Liver (tissue), 9 donors: Measurements from ENCODE around the gene CARD16. TPM values are rescaled to one million over a fixed set of nuclear protein-coding genes. Genes with fewer than 3 reads are reported as not detected.
"Not testable (repeated sequence)": the region's sequence is repeated elsewhere in the genome, so short reads cannot be mapped to it uniquely, and the experiment has no call there.

Experiments
- DNase-seq: peaks from one replicate; pipeline ENCODE4 v3.0.0-alpha.2; 2017; ENCODE audit warnings: low spot score
- H3K27ac ChIP-seq, 2 donors: one replicate each; pipeline ENCODE4 v1.7.0; 2013; ENCODE audit warnings: inconsistent platforms in 2 of 2, low read length in 2 of 2, control low read depth in 1 of 2, low read depth in 1 of 2, mild to moderate bottlenecking in 1 of 2
- H3K27me3 ChIP-seq, 4 donors: one replicate each; pipeline versions ENCODE4 v1.6.1 to v1.7.0; 2013; ENCODE audit warnings: low read length in 3 of 4, inconsistent platforms in 1 of 4, mild to moderate bottlenecking in 1 of 4, moderate library complexity in 1 of 4; ENCODE audit not compliant: control insufficient read depth in 4 of 4, insufficient read depth in 4 of 4
- H3K36me3 ChIP-seq, 4 donors: one replicate each; pipeline versions ENCODE4 v1.6.1 to v1.7.0; 2013; ENCODE audit warnings: low read length in 3 of 4, mild to moderate bottlenecking in 3 of 4, low read depth in 1 of 4, moderate library complexity in 1 of 4; ENCODE audit not compliant: control insufficient read depth in 4 of 4, insufficient read depth in 3 of 4
- H3K4me1 ChIP-seq, 4 donors: one replicate each; pipeline versions ENCODE4 v1.6.1 to v1.7.0; 2013; ENCODE audit warnings: low read length in 3 of 4, mild to moderate bottlenecking in 3 of 4, moderate library complexity in 1 of 4; ENCODE audit not compliant: control insufficient read depth in 4 of 4, insufficient read depth in 4 of 4
- H3K4me3 ChIP-seq, 3 donors: one replicate each; pipeline versions ENCODE4 v1.6.1 to v1.7.0; 2013; ENCODE audit warnings: low read length in 3 of 3, control low read depth in 1 of 3, low read depth in 1 of 3, mild to moderate bottlenecking in 1 of 3
- H3K9ac ChIP-seq, 2 donors: one replicate each; pipeline ENCODE4 v1.7.0; 2013; ENCODE audit warnings: low read length in 2 of 2, mild to moderate bottlenecking in 2 of 2, moderate library complexity in 2 of 2, control low read depth in 1 of 2, low read depth in 1 of 2
- H3K9me3 ChIP-seq, 4 donors: one replicate each; pipeline versions ENCODE4 v1.6.1 to v1.7.0; 2013; ENCODE audit warnings: low read length in 3 of 4; ENCODE audit not compliant: control insufficient read depth in 4 of 4
- ATF3 ChIP-seq: IDR thresholded peaks from 2 replicates; pipeline ENCODE4 v1.6.1; 2016; ENCODE audit warnings: antibody characterized with exemption
- CTCF ChIP-seq: fragments of 150-350 bp; IDR thresholded peaks from 2 replicates; pipeline ENCODE4 v1.5.1; 2017; ENCODE audit warnings: improper control_type of control experiment, low read depth, low read length; ENCODE audit not compliant: missing input control
- EGR1 ChIP-seq, 2 donors: IDR thresholded peaks; 2 replicates each; pipeline ENCODE4 v1.6.1; 2016 to 2018; ENCODE audit warnings: antibody characterized with exemption in 2 of 2, low read depth in 2 of 2
- FOXA1 ChIP-seq: IDR thresholded peaks from 2 replicates; pipeline ENCODE4 v1.6.1; 2016; ENCODE audit warnings: antibody characterized with exemption
- FOXA2 ChIP-seq: IDR thresholded peaks from 2 replicates; pipeline ENCODE4 v1.6.1; 2016; ENCODE audit warnings: antibody characterized with exemption
- GABPA ChIP-seq, 2 donors: IDR thresholded peaks in 1 of 2; conservative IDR thresholded peaks in 1 of 2; 2 replicates each; pipeline ENCODE4 v1.6.1; 2016; ENCODE audit warnings: antibody characterized with exemption in 2 of 2, mild to moderate bottlenecking in 1 of 2, moderate library complexity in 1 of 2
- HNF4A ChIP-seq, 2 donors: conservative IDR thresholded peaks; 2 replicates each; pipeline ENCODE4 v1.6.1; 2016; ENCODE audit warnings: antibody characterized with exemption in 2 of 2, mild to moderate bottlenecking in 2 of 2
- HNF4G ChIP-seq: IDR thresholded peaks from 2 replicates; pipeline ENCODE4 v1.6.1; 2016; ENCODE audit warnings: antibody characterized with exemption
- JUND ChIP-seq, 2 donors: IDR thresholded peaks; 2 replicates each; pipeline ENCODE4 v1.6.1; 2016; ENCODE audit warnings: antibody characterized with exemption in 2 of 2
- MAX ChIP-seq: IDR thresholded peaks from 2 replicates; pipeline ENCODE4 v1.6.1; 2016; ENCODE audit warnings: antibody characterized with exemption
- NR2F2 ChIP-seq: IDR thresholded peaks from 2 replicates; pipeline ENCODE4 v1.6.1; 2016; ENCODE audit warnings: antibody characterized with exemption
- RAD21 ChIP-seq, 2 donors: IDR thresholded peaks; 2 replicates each; pipeline ENCODE4 v1.6.1; 2016; ENCODE audit warnings: antibody characterized with exemption in 2 of 2, mild to moderate bottlenecking in 2 of 2
- REST ChIP-seq: IDR thresholded peaks from 2 replicates; pipeline ENCODE4 v1.6.1; 2016; ENCODE audit warnings: antibody characterized with exemption, mild to moderate bottlenecking
- RXRA ChIP-seq, 2 donors: IDR thresholded peaks; 2 replicates each; pipeline ENCODE4 v1.6.1; 2017 to 2018; ENCODE audit warnings: antibody characterized with exemption in 2 of 2, mild to moderate bottlenecking in 1 of 2
- SP1 ChIP-seq: IDR thresholded peaks from 2 replicates; pipeline ENCODE4 v1.6.1; 2018; ENCODE audit warnings: antibody characterized with exemption, mild to moderate bottlenecking
- TAF1 ChIP-seq: conservative IDR thresholded peaks from 2 replicates; pipeline ENCODE4 v1.6.1; 2016; ENCODE audit warnings: antibody characterized with exemption, mild to moderate bottlenecking
- YY1 ChIP-seq: IDR thresholded peaks from 2 replicates; pipeline ENCODE4 v1.6.1; 2016; ENCODE audit warnings: antibody characterized with exemption, mild to moderate bottlenecking
- ZBTB33 ChIP-seq: IDR thresholded peaks from 2 replicates; pipeline ENCODE4 v1.6.1; 2016; ENCODE audit warnings: antibody characterized with exemption
- WGBS: extraction: QIAGEN DNeasy Blood & Tissue Kit; methylation state at CpG from one replicate; pipeline ENCODE4 v1.1.7; 2013; 5-methylcytosine and 5-hydroxymethylcytosine counted together
- polyA plus RNA-seq, 2 donors: library from polyadenylated mRNA; stranded (reverse) in 1 of 2; unstranded in 1 of 2; fragments of 200-250 nt in 1 of 2; fragments of >200 nt in 1 of 2; fragmentation: Nextera tagmentation in 1 of 2; extraction: Ambion mirVana in 1 of 2; gene quantifications; one replicate each; pipeline versions ENCODE4 v1.2.1 to v1.2.3, GENCODE V29; 2013 to 2015
- total RNA-seq, 2 donors: library from RNA; depleted of rRNA; stranded (reverse); fragments of >200 nt; gene quantifications; one replicate each; pipeline ENCODE4 v1.2.3, GENCODE V29; 2014
- donor health status: healthy.
- donor health status: healthy.
- donor health status: healthy.
- donor health status: healthy.
- donor health status: healthy.

Gene CARD16
- total and polyA plus RNA-seq, 4 donors: 5.1 to 10.0 (median 8.7) TPM

GRCh38 chr11:105073456-105074165 lies 28.5 kb upstream of the CARD16 start (continued):
- no peak for TF ChIP-seq REST
- TF ChIP-seq JUND (IDR thresholded peaks at IDR 0.05): no peak
- no peak for TF ChIP-seq HNF4A (conservative IDR thresholded peaks at IDR 0.05)
- TF ChIP-seq MAX: no peak
- no peak for TF ChIP-seq HNF4G
- no peak for TF ChIP-seq CTCF

GRCh38 chr11:105072080-105072479 lies 26.9 kb upstream of the CARD16 start:
- not testable (repeated sequence) for H3K9me3 ChIP-seq, H3K9ac ChIP-seq, H3K27ac ChIP-seq, DNase-seq, H3K4me3 ChIP-seq, H3K36me3 ChIP-seq, H3K27me3 ChIP-seq, H3K4me1 ChIP-seq
- WGBS: 70% methylated on average over 2 of the region's 2 CpGs

- Histone ChIP-seq H3K36me3 (no peaks in the 10 kb centered on the region), H3K4me1 (no peaks in the 10 kb centered on the region), H3K27me3 (no peaks in the 10 kb centered on the region), H3K27ac (no peak overlapping the region), H3K9ac (no peak overlapping the region), H3K9me3 (no peaks in the 10 kb centered on the region), H3K4me3 (no peak overlapping the region)
- no peak for DNase-seq
- 78% methylated on average over 4 of the region's 4 CpGs for WGBS
- TF ChIP-seq ZBTB33: no peak
- TF ChIP-seq HNF4G: no peak
- no peak for TF ChIP-seq NR2F2
- no peak for TF ChIP-seq EGR1 (IDR thresholded peaks at IDR 0.05; ENCODE audit: low read depth in 2 of 2)
- TF ChIP-seq FOXA1: no peak
- no peak for TF ChIP-seq TAF1
- TF ChIP-seq SP1: no peak
- TF ChIP-seq JUND (IDR thresholded peaks at IDR 0.05): no peak
- no peak for TF ChIP-seq RAD21 (IDR thresholded peaks at IDR 0.05)
- TF ChIP-seq MAX: no peak
- no peak for TF ChIP-seq FOXA2
- TF ChIP-seq HNF4A (conservative IDR thresholded peaks at IDR 0.05): no peak
- no peak for TF ChIP-seq GABPA (IDR thresholded peaks at IDR 0.05 in 1 of 2, conservative IDR thresholded peaks at IDR 0.05 in 1 of 2)
- no peak for TF ChIP-seq CTCF
- no peak for TF ChIP-seq YY1
- TF ChIP-seq RXRA (IDR thresholded peaks at IDR 0.05): no peak
- TF ChIP-seq ATF3: no peak
These were observed 26.1 kb upstream of the CARD16 start for GRCh38 chr11:105071089-105071732.
